Trophoblast cell (in vitro differentiated cells and primary cell): Measurements from ENCODE around the gene TSPAN9.

Experiments used
- DNase-seq, 2 donors: peaks; one replicate each; pipeline ENCODE4 v3.0.0-alpha.2; 2016
- H2AFZ ChIP-seq: 2 replicates; pipeline ENCODE4 v1.6.1; 2013; ENCODE audit warnings: low read length, moderate library complexity, mild to moderate bottlenecking; ENCODE audit not compliant: insufficient read depth, poor library complexity
- H2AK5ac ChIP-seq: 2 replicates; pipeline ENCODE4 v1.6.1; 2013; ENCODE audit warnings: mild to moderate bottlenecking, low read length
- H2BK120ac ChIP-seq: 2 replicates; pipeline ENCODE4 v1.6.1; 2013; ENCODE audit warnings: low read length, mild to moderate bottlenecking, moderate library complexity; ENCODE audit not compliant: insufficient read depth, poor library complexity
- H2BK12ac ChIP-seq: 2 replicates; pipeline ENCODE4 v1.6.1; 2013; ENCODE audit warnings: mild to moderate bottlenecking, low read length, moderate library complexity
- H2BK5ac ChIP-seq: 2 replicates; pipeline ENCODE4 v1.6.1; 2013; ENCODE audit warnings: low read length, low read depth, moderate library complexity, mild to moderate bottlenecking; ENCODE audit not compliant: poor library complexity
- H3K14ac ChIP-seq: 2 replicates; pipeline ENCODE4 v1.6.1; 2013; ENCODE audit warnings: mild to moderate bottlenecking, low read length
- H3K18ac ChIP-seq: 2 replicates; pipeline ENCODE4 v1.6.1; 2013; ENCODE audit warnings: mild to moderate bottlenecking, low read length
- H3K23ac ChIP-seq: 2 replicates; pipeline ENCODE4 v1.6.1; 2013; ENCODE audit warnings: low read length
- H3K27ac ChIP-seq: 2 replicates; pipeline ENCODE4 v1.5.1; 2013; ENCODE audit warnings: low read depth, mild to moderate bottlenecking, inconsistent platforms, low read length, moderate library complexity
- H3K27me3 ChIP-seq: 2 replicates; pipeline ENCODE4 v1.6.1; 2013; ENCODE audit warnings: inconsistent platforms, mild to moderate bottlenecking, low read length, moderate library complexity; ENCODE audit not compliant: insufficient read depth
- H3K36me3 ChIP-seq, 2 experiments: 1 replicate in 1 of 2; 2 replicates in 1 of 2; pipeline ENCODE4 v1.6.1; 2013; ENCODE audit warnings: low read length in 2 of 2, mild to moderate bottlenecking in 2 of 2, moderate library complexity in 1 of 2; ENCODE audit not compliant: insufficient read depth in 2 of 2, control insufficient read depth in 1 of 2
- H3K4ac ChIP-seq: 2 replicates; pipeline ENCODE4 v1.6.1; 2013; ENCODE audit warnings: low read depth, mild to moderate bottlenecking, low read length, moderate library complexity
- H3K4me1 ChIP-seq, 2 experiments: 1 replicate in 1 of 2; 2 replicates in 1 of 2; pipeline ENCODE4 v1.6.1; 2013; ENCODE audit warnings: low read length in 2 of 2, mild to moderate bottlenecking in 2 of 2, moderate library complexity in 1 of 2; ENCODE audit not compliant: insufficient read depth in 2 of 2, control insufficient read depth in 1 of 2
- H3K4me2 ChIP-seq: 2 replicates; pipeline ENCODE4 v1.6.1; 2013; ENCODE audit warnings: inconsistent platforms, mild to moderate bottlenecking, low read length, moderate library complexity
- H3K4me3 ChIP-seq: 2 replicates; pipeline ENCODE4 v1.5.1; 2013; ENCODE audit warnings: mild to moderate bottlenecking, low read depth, low read length, inconsistent platforms
- H3K79me1 ChIP-seq: one replicate; pipeline ENCODE4 v1.6.1; 2013; ENCODE audit warnings: low read length
- H3K79me2 ChIP-seq: 2 replicates; pipeline ENCODE4 v1.6.1; 2013; ENCODE audit warnings: low read length, mild to moderate bottlenecking; ENCODE audit not compliant: control insufficient read depth, insufficient read depth, poor library complexity
- H3K9ac ChIP-seq: 2 replicates; pipeline ENCODE4 v1.6.1; 2013; ENCODE audit warnings: mild to moderate bottlenecking, low read length
- H3K9me3 ChIP-seq: 2 replicates; pipeline ENCODE4 v1.6.1; 2013; ENCODE audit warnings: low read depth, mild to moderate bottlenecking, control low read depth, inconsistent platforms, low read length; ENCODE audit not compliant: insufficient read depth
- H4K12ac ChIP-seq: 2 replicates; pipeline ENCODE4 v1.6.1; 2013; ENCODE audit warnings: low read depth, mild to moderate bottlenecking, low read length, moderate library complexity
- H4K8ac ChIP-seq: 2 replicates; pipeline ENCODE4 v1.6.1; 2013; ENCODE audit warnings: low read depth, mild to moderate bottlenecking, low read length, moderate library complexity
- H4K91ac ChIP-seq: one replicate; pipeline ENCODE4 v1.6.1; 2013; ENCODE audit warnings: low read depth, mild to moderate bottlenecking, low read length, moderate library complexity
- WGBS: extraction: QIAGEN DNeasy Blood & Tissue Kit; methylation state at CpG from one replicate; pipeline ENCODE4 v1.1.7; 2013; ENCODE audit warnings: missing lambda C conversion rate; ENCODE audit not compliant: insufficient read length, insufficient coverage; ENCODE audit errors: extremely low coverage; 5-methylcytosine and 5-hydroxymethylcytosine counted together

Gene TSPAN9

GRCh38 chr12:3173008-3173553 is 95.9 kb downstream of the TSPAN9 start:
- Histone ChIP-seq H3K18ac (no peak overlapping the region), H4K91ac (no peak overlapping the region), H3K36me3 (no peaks in the 10 kb centered on the region), H3K23ac (no peak overlapping the region), H3K79me1 (no peaks in the 10 kb centered on the region), H4K8ac (no peak overlapping the region), H3K27ac (no peak overlapping the region), H3K9ac (no peak overlapping the region), H2BK12ac (no peak overlapping the region), H2BK5ac (no peak overlapping the region), H3K4me1 (peaks cover 9 to 13% of the 10 kb centered on the region in 2 experiments), H2BK120ac (no peak overlapping the region), H2AFZ (no peak overlapping the region), H4K12ac (no peak overlapping the region), H3K9me3 (no peaks in the 10 kb centered on the region), H3K79me2 (no peaks in the 10 kb centered on the region), H2AK5ac (no peak overlapping the region), H3K4me2 (no peak overlapping the region), H3K14ac (no peak overlapping the region), H3K27me3 (no peaks in the 10 kb centered on the region), H3K4me3 (no peak overlapping the region), H3K4ac (no peak overlapping the region)
- DNase-seq: no peak
- no CpG with 5 or more reads among the region's 14 CpGs for WGBS

- no peak overlapping the region for H3K23ac ChIP-seq
- no CpG with 5 or more reads among the region's 5 CpGs for WGBS
- H3K18ac ChIP-seq: no peak overlapping the region
- no peak for DNase-seq
- H3K79me1 ChIP-seq: no peaks in the 10 kb centered on the region
- no peaks in the 10 kb centered on the region for H3K79me2 ChIP-seq
- no peak overlapping the region for H2BK120ac ChIP-seq
- no peak overlapping the region for H3K4me3 ChIP-seq
- H4K8ac ChIP-seq: no peak overlapping the region
- H3K4ac ChIP-seq: no peak overlapping the region
- no peak overlapping the region for H3K14ac ChIP-seq
- H3K4me2 ChIP-seq: no peak overlapping the region
- H3K4me1 ChIP-seq: peaks cover 7 to 17% of the 10 kb centered on the region in 2 experiments
- H3K27me3 ChIP-seq: no peaks in the 10 kb centered on the region
- no peak overlapping the region for H3K9ac ChIP-seq
- no peak overlapping the region for H4K91ac ChIP-seq
- H2AFZ ChIP-seq: no peak overlapping the region
- no peak overlapping the region for H2BK5ac ChIP-seq
- no peak overlapping the region for H4K12ac ChIP-seq
- H3K36me3 ChIP-seq: no peaks in the 10 kb centered on the region
- no peaks in the 10 kb centered on the region for H3K9me3 ChIP-seq
- H2AK5ac ChIP-seq: no peak overlapping the region
- no peak overlapping the region for H2BK12ac ChIP-seq
- H3K27ac ChIP-seq: no peak overlapping the region
These were observed 96.7 kb downstream of the TSPAN9 start for GRCh38 chr12:3173912-3174311.

- Histone ChIP-seq H3K36me3 (no peaks in the 10 kb centered on the region), H2BK120ac (no peak overlapping the region)
These were observed 98.1 kb downstream of the TSPAN9 start for GRCh38 chr12:3175238-3175637.

GRCh38 chr12:3176754-3177153 is 99.6 kb downstream of the TSPAN9 start:
- no peak overlapping the region for H3K14ac ChIP-seq
- no peaks in the 10 kb centered on the region for H3K79me2 ChIP-seq
- H2AK5ac ChIP-seq: no peak overlapping the region
- H3K4me3 ChIP-seq: no peak overlapping the region
- no peak overlapping the region for H3K18ac ChIP-seq
- H3K36me3 ChIP-seq: no peaks in the 10 kb centered on the region
- peaks cover 0 to 8% of the 10 kb centered on the region in 2 experiments for H3K4me1 ChIP-seq
- no peak for DNase-seq
- no peak overlapping the region for H4K91ac ChIP-seq
- no peaks in the 10 kb centered on the region for H3K79me1 ChIP-seq
- no peak overlapping the region for H2BK12ac ChIP-seq
- no CpG with 5 or more reads among the region's 9 CpGs for WGBS
- no peaks in the 10 kb centered on the region for H3K27me3 ChIP-seq
- H2AFZ ChIP-seq: no peak overlapping the region
- H3K9ac ChIP-seq: no peak overlapping the region
- H3K4ac ChIP-seq: no peak overlapping the region
- no peak overlapping the region for H2BK120ac ChIP-seq
- H2BK5ac ChIP-seq: no peak overlapping the region
- H3K9me3 ChIP-seq: no peaks in the 10 kb centered on the region
- no peak overlapping the region for H3K23ac ChIP-seq
- H3K27ac ChIP-seq: no peak overlapping the region
- no peak overlapping the region for H3K4me2 ChIP-seq
- no peak overlapping the region for H4K8ac ChIP-seq
- H4K12ac ChIP-seq: no peak overlapping the region

More at GRCh38 chr12:3175238-3175637, 98.1 kb downstream of the TSPAN9 start:
- H3K9me3 ChIP-seq: no peaks in the 10 kb centered on the region
- H3K79me1 ChIP-seq: no peaks in the 10 kb centered on the region
- no peak overlapping the region for H4K91ac ChIP-seq
- H3K23ac ChIP-seq: no peak overlapping the region
- H3K27me3 ChIP-seq: no peaks in the 10 kb centered on the region
- H3K4ac ChIP-seq: no peak overlapping the region
- no peak overlapping the region for H3K4me2 ChIP-seq
- H2BK12ac ChIP-seq: no peak overlapping the region
- no peak overlapping the region for H3K9ac ChIP-seq
- peaks cover 3 to 14% of the 10 kb centered on the region in 2 experiments for H3K4me1 ChIP-seq
- no peak overlapping the region for H3K18ac ChIP-seq
- H2AFZ ChIP-seq: no peak overlapping the region
- H4K12ac ChIP-seq: no peak overlapping the region
- no peak overlapping the region for H4K8ac ChIP-seq
- no CpG with 5 or more reads among the region's 10 CpGs for WGBS
- no peak for DNase-seq
- no peak overlapping the region for H3K27ac ChIP-seq
- H2BK5ac ChIP-seq: no peak overlapping the region
- no peak overlapping the region for H3K14ac ChIP-seq
- H3K79me2 ChIP-seq: no peaks in the 10 kb centered on the region
- H3K4me3 ChIP-seq: no peak overlapping the region
- no peak overlapping the region for H2AK5ac ChIP-seq
